ENCODE data around the gene COL5A1.

GRCh38 chr9:134630393-134630790 is 11.2 kb upstream of the COL5A1 start:
- TF ChIP-seq GABPA (IDR thresholded peaks at IDR 0.05; ENCODE audit: low read depth) (no peak), CTCF (IDR thresholded peaks at IDR 0.05; ENCODE audit: insufficient read depth, low read length) (no peak), POLR2AphosphoS5 (IDR thresholded peaks at IDR 0.05; ENCODE audit: low read depth) (no peak)

Measured in HL-60 (cell line).